T-helper 2 cell treated with Interferon-gamma antibody and Interleukin-4, amounts not matched to agents 5 μg/mL and 100 μg/mL, for 36 hours (primary cell): ENCODE data around the gene SAMD10.
"Not testable (repeated sequence)": the region's sequence is repeated elsewhere in the genome, so short reads cannot be mapped to it uniquely, and the experiment has no call there.

Experiments used
- DNase-seq: peaks from one replicate; pipeline ENCODE4 v3.0.0; 2021; ENCODE audit warnings: low spot score
- H3K27ac Mint-ChIP-seq: one replicate; pipeline ENCODE4 v1.8.0; 2021; ENCODE audit warnings: mild to moderate bottlenecking, mixed read lengths
- H3K27me3 Mint-ChIP-seq: one replicate; pipeline ENCODE4 v1.8.0; 2021; ENCODE audit warnings: low read depth, mixed read lengths
- H3K36me3 Mint-ChIP-seq: one replicate; pipeline ENCODE4 v1.8.0; 2021; ENCODE audit warnings: low read depth, mixed read lengths
- H3K4me1 Mint-ChIP-seq: one replicate; pipeline ENCODE4 v1.8.0; 2021; ENCODE audit warnings: low read depth, mixed read lengths
- H3K4me3 Mint-ChIP-seq: one replicate; pipeline ENCODE4 v1.8.0; 2022; ENCODE audit warnings: mild to moderate bottlenecking, moderate library complexity, mixed read lengths
- H3K9me3 Mint-ChIP-seq: one replicate; pipeline ENCODE4 v1.8.0; 2021; ENCODE audit warnings: mixed read lengths

SAMD10 gene

DNA sequence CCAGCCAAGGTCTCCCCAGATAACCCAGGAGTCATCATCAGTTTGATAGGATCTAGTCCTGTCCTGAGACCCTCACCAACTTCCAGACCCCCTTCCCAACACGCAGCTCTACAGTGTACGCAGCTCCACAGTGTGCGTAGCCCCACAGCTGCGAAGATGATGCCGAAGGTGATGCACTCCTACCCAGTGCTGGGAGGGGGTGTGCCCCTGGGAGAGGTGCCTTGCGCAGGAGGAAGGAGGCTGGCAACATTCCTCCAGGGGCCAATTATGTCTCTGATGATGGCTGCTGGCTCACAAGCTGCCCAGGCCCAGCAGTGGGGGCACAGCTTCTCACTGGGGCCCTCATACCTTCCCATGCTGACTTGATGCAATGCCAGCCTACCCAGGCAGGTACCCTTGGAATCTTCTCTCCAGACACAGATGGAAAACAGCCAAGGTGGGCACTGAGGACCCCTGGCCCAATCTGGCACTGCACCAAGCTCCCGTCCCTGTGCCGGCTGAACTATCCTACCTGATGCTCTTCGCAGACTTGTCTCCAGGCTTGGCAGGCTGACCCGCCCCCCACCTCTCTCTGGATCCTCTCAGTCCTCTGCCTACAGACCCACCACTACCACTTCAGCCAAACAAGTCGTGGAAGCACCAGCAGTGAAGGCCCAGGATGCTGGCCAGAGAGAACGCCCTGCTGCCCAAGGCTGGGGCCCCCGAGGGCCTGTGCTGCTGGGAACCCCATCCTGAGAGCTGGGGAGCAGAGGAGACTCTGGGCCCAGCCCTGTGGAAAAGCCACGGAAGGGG is 11.1 kb downstream of the SAMD10 start:
- peak overlapping the region; percentile 86 for H3K4me3 Mint-ChIP-seq
- H3K36me3 Mint-ChIP-seq: peaks cover 30% of the 10 kb centered on the region
- peak overlapping the region; percentile 82 for H3K27ac Mint-ChIP-seq
- DNase-seq: no peak
- no peaks in the 10 kb centered on the region for H3K27me3 Mint-ChIP-seq
- peaks cover 10% of the 10 kb centered on the region for H3K4me1 Mint-ChIP-seq
- H3K9me3 Mint-ChIP-seq: no peaks in the 10 kb centered on the region

DNA sequence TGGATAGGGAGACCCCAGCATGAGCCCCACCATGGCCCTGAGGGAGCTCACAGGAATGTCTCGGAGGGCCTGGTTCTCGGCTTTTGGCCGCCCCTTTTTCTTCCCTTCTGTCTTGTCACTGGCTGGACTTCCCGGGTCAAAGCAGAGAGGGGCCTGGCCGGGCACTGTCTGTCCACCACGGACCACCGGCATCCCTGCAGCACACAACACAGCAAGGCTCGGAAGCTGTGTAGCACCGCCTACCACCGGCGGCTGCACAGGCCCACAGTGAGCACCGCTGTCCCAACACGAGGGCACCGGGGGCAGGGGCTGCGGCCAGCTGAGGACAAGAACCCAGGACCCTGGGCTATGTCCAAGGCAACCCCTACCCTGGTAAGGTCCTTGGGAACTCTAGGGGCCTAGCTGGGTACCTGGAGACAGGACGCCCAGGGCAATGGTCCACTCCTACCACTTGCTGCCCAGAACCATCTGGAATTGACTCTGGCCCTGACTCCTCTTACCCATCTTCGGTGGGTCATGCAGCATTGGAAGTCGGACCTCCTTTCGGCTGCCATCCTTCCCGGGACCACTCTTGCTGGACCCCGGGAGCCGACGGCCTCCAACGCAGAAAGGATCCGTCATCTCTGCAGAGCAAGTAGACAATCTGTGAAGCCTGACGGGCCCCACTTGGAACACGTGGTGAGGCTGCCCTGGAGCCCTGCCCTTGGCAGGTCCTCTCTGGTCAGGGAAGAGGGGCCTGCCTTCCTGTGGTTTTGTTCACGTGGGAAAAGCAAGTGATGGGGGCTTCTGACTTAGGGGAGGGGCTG is 11.9 kb downstream of the SAMD10 start:
- Mint-ChIP-seq H3K4me3 (no peak overlapping the region), H3K27ac (no peak overlapping the region), H3K36me3 (peaks cover 31% of the 10 kb centered on the region), H3K4me1 (peaks cover 9% of the 10 kb centered on the region), H3K27me3 (no peaks in the 10 kb centered on the region), H3K9me3 (no peaks in the 10 kb centered on the region)
- DNase-seq: no peak

DNA sequence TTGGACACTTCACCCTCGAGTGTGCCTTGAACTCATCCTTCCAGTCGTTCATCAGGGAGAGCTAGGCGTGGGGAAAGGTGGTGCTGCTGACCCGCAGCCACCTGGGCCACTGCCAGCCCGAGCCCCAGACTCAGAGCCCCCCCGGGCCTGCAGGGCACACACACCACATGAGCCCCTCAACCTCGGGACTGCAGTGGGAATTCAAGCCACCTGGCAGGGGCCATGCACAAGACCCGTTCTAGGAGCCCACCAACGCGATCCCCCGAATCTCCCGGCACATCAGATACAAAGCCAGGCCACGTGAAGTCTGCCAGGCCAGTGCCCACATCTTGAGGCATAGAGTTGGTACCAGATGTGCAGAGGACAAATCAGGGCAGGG is 12.5 kb downstream of the SAMD10 start:
- DNase-seq: no peak
- no peaks in the 10 kb centered on the region for H3K27me3 Mint-ChIP-seq
- no peaks in the 10 kb centered on the region for H3K9me3 Mint-ChIP-seq
- no peak overlapping the region for H3K27ac Mint-ChIP-seq
- no peak overlapping the region for H3K4me3 Mint-ChIP-seq
- H3K36me3 Mint-ChIP-seq: peaks cover 31% of the 10 kb centered on the region
- peaks cover 9% of the 10 kb centered on the region for H3K4me1 Mint-ChIP-seq

DNA sequence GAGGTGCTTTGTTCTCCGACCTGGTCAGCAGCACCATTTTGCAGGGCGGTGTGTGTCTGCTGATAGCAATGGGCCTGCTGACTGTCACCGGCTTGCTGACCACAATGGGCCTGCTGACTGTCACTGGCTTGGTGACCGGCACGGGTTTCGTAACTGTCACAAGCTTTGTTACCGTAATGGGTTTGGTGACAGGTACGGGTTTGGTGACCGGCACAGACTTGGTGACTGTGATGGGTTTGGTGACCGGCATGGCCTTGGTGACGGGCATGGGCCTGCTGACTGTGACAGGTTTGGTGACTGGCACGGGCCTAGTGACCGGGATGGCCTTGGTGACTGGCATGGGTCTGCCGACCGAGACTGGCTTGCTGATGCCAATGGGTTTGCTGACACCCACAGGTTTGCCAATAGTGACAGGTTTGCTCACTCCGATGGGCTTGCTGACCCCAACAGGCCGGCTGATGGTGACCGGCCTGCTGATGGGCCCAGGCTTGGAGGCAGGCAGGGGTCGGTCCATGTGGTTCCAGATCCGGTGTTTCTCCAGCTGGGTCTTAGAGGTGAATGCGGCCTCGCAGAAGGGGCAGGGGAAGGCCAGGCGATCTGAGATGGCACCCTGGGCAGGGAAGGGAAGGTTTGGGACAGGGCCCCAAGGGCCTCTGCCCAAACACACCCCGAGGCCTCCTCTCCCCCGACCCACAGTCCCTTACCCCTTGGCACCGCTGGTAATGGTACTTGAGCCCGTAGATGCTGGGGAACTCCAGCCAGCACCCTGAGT is 13.1 kb downstream of the SAMD10 start:
- no peaks in the 10 kb centered on the region for H3K9me3 Mint-ChIP-seq
- peaks cover 35% of the 10 kb centered on the region for H3K36me3 Mint-ChIP-seq
- H3K4me1 Mint-ChIP-seq: peaks cover 9% of the 10 kb centered on the region
- no peak for DNase-seq
- no peak overlapping the region for H3K27ac Mint-ChIP-seq
- no peak overlapping the region for H3K4me3 Mint-ChIP-seq
- H3K27me3 Mint-ChIP-seq: no peaks in the 10 kb centered on the region

DNA sequence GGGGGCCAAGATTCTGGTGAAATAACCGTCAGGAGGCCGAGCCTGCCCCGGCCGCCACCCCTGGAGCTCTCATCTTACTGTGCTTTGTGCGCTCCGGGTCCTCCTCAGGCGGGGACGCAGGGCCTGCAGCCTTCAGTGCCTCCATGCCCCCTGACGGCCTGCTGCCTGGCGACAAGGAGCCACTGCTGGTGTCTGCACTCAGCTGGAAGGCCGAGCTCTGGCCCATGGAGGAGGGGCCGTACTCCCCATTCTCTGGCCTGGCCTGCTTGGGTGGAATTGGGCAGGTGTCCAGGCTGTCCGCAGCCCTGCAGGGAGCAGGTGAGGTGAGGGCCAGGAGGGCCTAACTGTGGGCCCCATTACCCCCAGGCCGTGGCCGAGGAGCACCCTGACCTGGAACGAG is 15.0 kb downstream of the SAMD10 start:
- no peak for DNase-seq
- no peaks in the 10 kb centered on the region for H3K9me3 Mint-ChIP-seq
- H3K36me3 Mint-ChIP-seq: peaks cover 42% of the 10 kb centered on the region
- no peak overlapping the region for H3K4me3 Mint-ChIP-seq
- H3K27ac Mint-ChIP-seq: no peak overlapping the region
- H3K27me3 Mint-ChIP-seq: no peaks in the 10 kb centered on the region
- peaks cover 9% of the 10 kb centered on the region for H3K4me1 Mint-ChIP-seq

DNA sequence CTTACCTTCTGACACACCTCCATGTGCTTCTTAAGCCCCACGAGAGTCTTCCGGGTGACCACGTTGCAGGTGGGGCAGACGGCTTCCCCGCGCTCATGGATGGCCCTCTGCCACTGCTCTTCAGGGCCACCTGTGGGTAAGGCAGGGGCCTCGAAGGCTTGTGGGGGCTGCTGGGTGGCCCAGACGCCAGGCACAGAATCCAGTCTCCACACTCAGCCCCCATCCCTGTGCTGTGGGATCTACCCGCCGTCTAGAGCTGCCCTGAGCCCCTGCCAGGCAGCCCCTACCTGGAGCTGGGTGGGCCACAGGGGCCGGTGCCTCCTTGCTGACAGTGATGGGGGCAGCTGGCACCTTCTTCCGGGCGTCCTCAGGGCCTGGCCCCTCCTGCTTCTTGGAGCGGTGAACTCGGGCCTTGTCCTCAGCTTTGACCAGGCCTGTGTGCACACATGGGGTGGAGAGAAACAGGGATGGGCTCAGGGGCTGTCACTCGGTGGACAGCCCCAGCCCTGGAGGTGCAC is 15.6 kb downstream of the SAMD10 start:
- H3K27ac Mint-ChIP-seq: no peak overlapping the region
- H3K36me3 Mint-ChIP-seq: peaks cover 42% of the 10 kb centered on the region
- H3K27me3 Mint-ChIP-seq: no peaks in the 10 kb centered on the region

DNA sequence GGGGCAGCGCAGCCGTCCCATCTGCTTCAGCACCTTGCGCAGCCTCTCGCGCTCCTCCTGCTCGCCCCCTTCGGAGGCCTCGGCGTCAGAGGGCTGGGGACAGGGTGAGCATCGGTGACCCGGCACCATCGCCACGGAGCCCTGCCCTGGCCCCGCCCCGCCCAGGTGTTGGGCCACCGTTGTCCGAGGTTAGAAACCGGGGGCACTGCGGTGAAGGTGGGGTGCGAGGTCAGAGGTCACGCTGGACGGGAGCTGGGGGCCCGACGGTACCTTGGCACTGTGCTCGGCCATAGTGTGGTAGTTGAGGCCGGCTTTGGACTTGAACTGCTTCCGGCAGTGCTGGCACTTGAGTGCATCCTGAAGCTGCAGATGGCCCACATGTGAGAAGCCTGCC is 16.1 kb downstream of the SAMD10 start:
- Mint-ChIP-seq H3K36me3 (peaks cover 38% of the 10 kb centered on the region), H3K4me1 (peaks cover 3% of the 10 kb centered on the region), H3K27ac (no peak overlapping the region), H3K27me3 (no peaks in the 10 kb centered on the region), H3K9me3 (no peaks in the 10 kb centered on the region), H3K4me3 (no peak overlapping the region)
- no peak for DNase-seq

More for the DNA sequence above, 15.6 kb downstream of the SAMD10 start:
- H3K9me3 Mint-ChIP-seq: no peaks in the 10 kb centered on the region
- DNase-seq: no peak
- H3K4me3 Mint-ChIP-seq: no peak overlapping the region
- peaks cover 6% of the 10 kb centered on the region for H3K4me1 Mint-ChIP-seq

DNA sequence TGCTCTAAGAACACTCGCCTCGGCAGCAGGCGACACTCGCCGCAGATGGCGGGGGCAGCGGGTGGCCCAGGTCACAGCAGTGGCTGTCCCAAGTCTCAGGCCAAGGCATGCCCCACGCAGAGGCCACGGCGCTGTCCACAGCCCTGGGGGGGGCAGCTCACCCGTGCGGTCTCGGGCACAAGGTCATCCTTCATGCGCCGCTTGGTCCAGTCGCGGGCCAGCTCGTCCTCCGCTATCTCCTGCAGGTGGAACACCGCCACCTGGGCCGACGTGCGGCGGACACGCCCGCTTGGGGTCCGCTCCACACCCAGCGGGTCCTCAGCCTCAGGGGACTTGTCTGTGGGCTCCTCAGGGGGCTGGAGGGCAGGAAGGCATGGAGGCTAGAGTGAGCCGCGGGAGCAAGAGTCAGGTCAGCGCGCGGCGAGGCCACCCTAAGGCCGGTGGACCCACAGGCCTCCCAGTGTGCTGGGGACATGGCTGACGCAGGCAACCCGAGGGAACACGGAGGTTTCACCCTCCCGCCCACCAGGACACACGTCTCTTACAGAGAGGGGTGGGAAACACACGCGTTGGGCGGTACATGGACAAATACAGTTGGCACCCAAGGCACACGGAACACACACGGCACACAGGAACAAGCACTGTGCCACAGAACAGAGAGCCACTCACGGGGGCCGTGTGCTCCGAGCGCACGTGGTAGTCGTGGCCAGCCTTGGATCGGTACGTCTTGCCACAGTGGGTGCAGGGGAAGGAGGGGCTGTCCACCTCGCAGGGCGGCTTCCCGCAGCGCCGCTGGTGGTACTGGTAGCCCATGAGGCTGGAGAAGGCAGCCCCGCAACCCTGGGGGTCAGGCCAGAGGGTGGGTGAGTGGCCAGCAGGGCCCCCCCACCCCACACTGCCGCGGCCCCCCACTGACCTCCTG is 16.8 kb downstream of the SAMD10 start:
- no peaks in the 10 kb centered on the region for H3K27me3 Mint-ChIP-seq
- H3K36me3 Mint-ChIP-seq: peaks cover 33% of the 10 kb centered on the region
- peaks cover 2% of the 10 kb centered on the region for H3K4me1 Mint-ChIP-seq
- DNase-seq: no peak
- no peak overlapping the region for H3K27ac Mint-ChIP-seq
- H3K4me3 Mint-ChIP-seq: no peak overlapping the region
- H3K9me3 Mint-ChIP-seq: no peaks in the 10 kb centered on the region

DNA sequence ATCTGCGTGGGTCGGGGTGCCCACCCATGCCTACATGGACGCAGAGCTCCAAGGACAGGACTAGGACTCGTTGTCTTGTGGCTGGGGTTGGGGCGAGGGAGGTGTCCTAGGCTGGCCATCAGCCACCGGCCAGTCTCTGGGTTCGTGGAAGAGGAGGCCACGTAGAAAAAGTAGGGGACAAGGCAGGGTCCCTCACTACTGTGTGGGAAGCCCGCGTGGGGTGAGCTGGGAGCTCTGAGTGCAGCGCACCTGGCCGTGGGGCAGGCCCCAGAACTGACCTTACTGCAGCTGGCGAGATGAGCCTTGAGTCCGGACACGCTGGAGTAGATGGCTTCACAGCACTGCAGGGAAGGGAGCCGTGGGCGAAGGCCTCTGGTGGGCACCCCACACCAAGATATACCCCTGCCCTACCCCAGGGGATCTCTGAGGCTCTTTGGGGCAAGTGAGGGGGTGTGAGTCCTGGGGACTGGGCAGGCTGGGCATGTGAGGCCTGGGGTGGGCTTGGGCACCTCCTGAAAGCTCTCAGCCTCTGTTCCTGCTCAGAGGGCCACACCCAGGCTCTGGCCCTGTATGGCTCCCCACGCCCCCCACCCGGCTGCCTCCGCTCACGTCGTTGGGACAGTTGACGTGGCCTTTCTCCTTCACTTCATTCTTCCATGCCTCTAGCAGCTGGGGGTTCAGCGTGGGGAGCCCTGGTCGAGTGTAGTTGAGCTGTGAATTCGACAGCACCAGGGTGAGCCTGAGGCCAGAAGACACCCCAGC is 17.6 kb downstream of the SAMD10 start:
- Mint-ChIP-seq H3K4me3 (no peak overlapping the region), H3K27me3 (no peaks in the 10 kb centered on the region), H3K9me3 (no peaks in the 10 kb centered on the region), H3K27ac (no peak overlapping the region), H3K4me1 (peaks cover 8% of the 10 kb centered on the region), H3K36me3 (peaks cover 29% of the 10 kb centered on the region)
- DNase-seq: no peak

DNA sequence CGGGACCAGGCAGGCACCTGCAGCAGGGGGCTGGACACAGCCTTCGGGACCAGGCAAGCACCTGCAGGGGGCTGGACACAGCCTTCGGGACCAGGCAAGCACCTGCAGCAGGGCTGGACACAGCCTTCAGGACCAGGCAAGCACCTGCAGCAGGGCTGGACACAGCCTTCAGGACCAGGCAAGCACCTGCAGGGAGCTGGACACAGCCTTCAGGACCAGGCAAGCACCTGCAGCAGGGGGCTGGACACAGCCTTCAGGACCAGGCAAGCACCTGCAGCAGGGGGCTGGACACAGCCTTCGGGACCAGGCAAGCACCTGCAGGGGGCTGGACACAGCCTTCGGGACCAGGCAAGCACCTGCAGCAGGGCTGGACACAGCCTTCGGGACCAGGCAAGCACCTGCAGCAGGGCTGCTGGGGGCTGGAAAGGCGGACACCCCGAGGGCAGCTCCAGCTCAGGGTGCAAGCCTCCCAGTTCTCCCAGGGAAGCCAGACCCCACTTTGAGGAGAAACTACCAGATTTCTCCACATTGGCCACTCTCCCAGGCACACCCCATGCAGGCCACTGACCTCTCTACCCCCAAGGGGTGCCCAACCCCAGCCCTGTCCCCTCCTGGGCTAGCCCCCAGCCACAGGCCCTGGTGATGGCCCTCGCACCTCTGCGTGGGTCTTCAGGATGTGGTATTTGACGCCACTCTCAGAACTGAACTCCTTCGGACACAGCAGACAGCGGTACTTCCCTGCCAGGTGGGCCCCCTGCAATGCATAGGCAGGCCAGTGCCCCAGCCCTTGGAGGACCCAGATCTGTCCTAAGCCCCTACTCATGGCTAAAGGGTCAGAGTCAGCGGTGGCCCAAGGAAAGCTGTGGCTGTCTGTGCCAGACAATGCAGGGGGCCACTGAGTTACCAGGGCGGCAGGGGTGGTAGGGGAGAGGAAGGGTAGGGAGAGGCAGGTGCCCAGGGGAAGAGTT is 18.5 kb downstream of the SAMD10 start:
- not testable (repeated sequence) for H3K4me3 Mint-ChIP-seq, H3K27ac Mint-ChIP-seq, H3K4me1 Mint-ChIP-seq, H3K27me3 Mint-ChIP-seq, H3K9me3 Mint-ChIP-seq, DNase-seq
- H3K36me3 Mint-ChIP-seq: peaks cover 20% of the 10 kb centered on the region

DNA sequence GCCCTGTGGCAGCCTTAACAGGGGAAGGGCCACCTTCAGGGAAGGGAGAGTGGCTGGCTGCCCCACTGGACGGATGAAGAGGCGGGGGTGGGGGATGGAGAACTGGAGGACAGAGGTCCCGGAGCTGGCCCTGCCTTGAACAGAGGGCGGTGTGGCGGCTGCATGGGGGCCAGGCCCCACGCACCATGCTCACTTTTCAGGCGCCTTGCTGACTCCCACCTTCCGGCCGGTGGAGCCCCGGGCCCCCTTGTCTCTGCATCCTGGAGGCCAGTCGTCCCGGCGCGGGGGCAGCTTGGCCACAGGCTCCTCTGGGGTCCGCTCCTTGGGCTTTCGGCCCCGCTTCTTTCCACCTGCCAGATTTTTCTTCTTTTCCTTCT is 19.8 kb downstream of the SAMD10 start:
- H3K27me3 Mint-ChIP-seq: no peaks in the 10 kb centered on the region
- DNase-seq: no peak
- H3K9me3 Mint-ChIP-seq: no peaks in the 10 kb centered on the region
- H3K4me1 Mint-ChIP-seq: peaks cover 12% of the 10 kb centered on the region
- peak overlapping the region; percentile 10 for H3K27ac Mint-ChIP-seq
- H3K4me3 Mint-ChIP-seq: no peak overlapping the region
- H3K36me3 Mint-ChIP-seq: peaks cover 20% of the 10 kb centered on the region
